GM10248 (cell line): Measurements from ENCODE around the gene SLC13A1.

Experiments used
- CTCF ChIA-PET: fragments of 300-600 bp; sonication (Branson Sonifier 250); formaldehyde crosslinking; extraction: SDS; loops from one replicate; lab custom pipeline; 2021; ENCODE audit warnings: antibody characterized with exemption; lab: Yijun Ruan, JAX
- POLR2A ChIA-PET: fragments of 350-650 bp; sonication (Branson Sonifier 250); formaldehyde crosslinking; extraction: SDS; loops from one replicate; lab custom pipeline; 2020; ENCODE audit warnings: antibody characterized with exemption; lab: Yijun Ruan, JAX
- DNase-seq: peaks from one replicate; pipeline ENCODE4 v3.0.0; 2012; ENCODE audit errors: extremely low spot score
- TF ChIP-seq, protein P1 (sequence below): IDR thresholded peaks from 2 replicates; pipeline ENCODE4 v1.5.1; 2012; ENCODE audit warnings: mild to moderate bottlenecking, low read depth; ENCODE audit errors: extremely low read depth, missing control alignments, control extremely low read depth

Gene SLC13A1, protein sequence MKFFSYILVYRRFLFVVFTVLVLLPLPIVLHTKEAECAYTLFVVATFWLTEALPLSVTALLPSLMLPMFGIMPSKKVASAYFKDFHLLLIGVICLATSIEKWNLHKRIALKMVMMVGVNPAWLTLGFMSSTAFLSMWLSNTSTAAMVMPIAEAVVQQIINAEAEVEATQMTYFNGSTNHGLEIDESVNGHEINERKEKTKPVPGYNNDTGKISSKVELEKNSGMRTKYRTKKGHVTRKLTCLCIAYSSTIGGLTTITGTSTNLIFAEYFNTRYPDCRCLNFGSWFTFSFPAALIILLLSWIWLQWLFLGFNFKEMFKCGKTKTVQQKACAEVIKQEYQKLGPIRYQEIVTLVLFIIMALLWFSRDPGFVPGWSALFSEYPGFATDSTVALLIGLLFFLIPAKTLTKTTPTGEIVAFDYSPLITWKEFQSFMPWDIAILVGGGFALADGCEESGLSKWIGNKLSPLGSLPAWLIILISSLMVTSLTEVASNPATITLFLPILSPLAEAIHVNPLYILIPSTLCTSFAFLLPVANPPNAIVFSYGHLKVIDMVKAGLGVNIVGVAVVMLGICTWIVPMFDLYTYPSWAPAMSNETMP

DNA sequence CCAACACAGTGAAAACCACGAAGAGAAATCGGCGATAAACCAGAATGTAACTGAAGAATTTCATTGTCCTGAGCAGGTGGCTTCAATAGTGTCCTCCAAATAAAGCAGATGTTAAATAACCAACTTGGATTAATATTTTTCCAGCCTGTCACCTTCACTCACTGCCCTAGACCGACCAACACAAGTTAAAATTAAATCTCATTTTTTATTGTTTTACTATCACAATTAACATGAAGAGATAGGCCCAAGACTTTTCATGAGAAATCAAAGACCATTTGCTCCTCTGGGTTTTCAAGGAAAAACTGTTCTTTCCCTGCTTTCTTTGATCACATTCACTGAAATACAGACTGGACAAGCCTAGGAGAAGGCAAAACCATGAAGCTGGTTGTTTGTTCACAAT lies at the start of gene SLC13A1:
SLC13A1 (minus strand) TSS at position 87 of the 400 bp plus-strand sequence; CDS start at position 64, 23 bp downstream.
- DNase-seq: no peak
- TF ChIP-seq, protein P1, sequence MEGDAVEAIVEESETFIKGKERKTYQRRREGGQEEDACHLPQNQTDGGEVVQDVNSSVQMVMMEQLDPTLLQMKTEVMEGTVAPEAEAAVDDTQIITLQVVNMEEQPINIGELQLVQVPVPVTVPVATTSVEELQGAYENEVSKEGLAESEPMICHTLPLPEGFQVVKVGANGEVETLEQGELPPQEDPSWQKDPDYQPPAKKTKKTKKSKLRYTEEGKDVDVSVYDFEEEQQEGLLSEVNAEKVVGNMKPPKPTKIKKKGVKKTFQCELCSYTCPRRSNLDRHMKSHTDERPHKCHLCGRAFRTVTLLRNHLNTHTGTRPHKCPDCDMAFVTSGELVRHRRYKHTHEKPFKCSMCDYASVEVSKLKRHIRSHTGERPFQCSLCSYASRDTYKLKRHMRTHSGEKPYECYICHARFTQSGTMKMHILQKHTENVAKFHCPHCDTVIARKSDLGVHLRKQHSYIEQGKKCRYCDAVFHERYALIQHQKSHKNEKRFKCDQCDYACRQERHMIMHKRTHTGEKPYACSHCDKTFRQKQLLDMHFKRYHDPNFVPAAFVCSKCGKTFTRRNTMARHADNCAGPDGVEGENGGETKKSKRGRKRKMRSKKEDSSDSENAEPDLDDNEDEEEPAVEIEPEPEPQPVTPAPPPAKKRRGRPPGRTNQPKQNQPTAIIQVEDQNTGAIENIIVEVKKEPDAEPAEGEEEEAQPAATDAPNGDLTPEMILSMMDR: no peak
- ChIA-PET CTCF (no interaction called here), POLR2A (no interaction called here)

DNA sequence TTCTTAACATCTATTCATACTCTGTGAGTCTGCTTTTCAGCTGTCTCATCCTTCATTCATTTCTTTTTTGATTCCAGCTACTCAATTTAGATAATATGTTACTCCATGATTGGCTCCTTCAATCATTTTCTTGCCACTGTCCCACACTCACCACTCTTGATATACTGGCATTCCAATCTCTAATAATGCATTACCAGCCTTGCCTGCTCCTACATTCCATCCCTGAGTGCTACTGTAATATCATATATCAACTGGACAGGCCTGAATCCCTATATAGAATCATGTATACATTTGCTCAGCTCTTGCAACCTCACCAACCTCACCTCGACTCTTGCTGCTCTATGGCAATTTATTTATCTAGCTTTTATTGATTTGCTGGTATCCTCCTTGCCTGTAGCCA lies 45.0 kb upstream of the SLC13A1 start:
- TF ChIP-seq, protein P1: no peak
- POLR2A ChIA-PET: no interaction called here
- CTCF ChIA-PET: interaction anchor here (1.2 kb wide), 1 partner anchor 11 kb away, joined by 3 read pairs; no protein-coding TSS in a partner anchor
- DNase-seq: no peak

DNA sequence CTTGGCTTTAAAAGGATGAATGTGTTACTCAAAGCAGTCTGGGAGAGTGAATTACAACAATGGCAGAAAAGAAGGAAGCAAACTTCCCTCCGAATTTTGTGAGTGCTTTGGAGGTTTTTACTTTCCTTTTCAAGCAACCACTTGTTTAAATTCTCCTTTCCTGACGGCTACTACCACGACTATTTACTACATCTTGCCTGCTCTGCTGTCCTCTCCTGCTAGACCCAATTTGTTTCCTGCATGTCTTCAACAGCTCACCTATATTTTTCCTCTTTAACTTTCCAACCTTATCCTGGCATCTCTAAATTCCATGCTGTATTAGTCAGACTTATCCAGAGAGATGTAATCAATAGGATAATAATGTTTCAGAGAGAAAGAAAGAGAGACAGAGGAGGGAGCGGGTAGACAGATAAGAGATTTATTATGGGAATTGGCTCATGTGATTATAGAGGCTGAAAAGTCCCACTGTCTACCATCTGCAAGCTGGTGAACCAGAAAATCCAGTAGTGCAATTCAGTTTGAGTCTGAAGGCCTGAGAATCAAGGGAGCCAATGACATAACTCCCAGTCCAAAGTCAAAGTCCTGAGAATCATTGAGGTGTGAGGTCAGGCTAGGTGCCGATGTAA lies 42.8 kb upstream of the SLC13A1 start:
- ChIA-PET CTCF (no interaction called here), POLR2A (no interaction called here)
- TF ChIP-seq, protein P1: no peak
- DNase-seq: no peak

DNA sequence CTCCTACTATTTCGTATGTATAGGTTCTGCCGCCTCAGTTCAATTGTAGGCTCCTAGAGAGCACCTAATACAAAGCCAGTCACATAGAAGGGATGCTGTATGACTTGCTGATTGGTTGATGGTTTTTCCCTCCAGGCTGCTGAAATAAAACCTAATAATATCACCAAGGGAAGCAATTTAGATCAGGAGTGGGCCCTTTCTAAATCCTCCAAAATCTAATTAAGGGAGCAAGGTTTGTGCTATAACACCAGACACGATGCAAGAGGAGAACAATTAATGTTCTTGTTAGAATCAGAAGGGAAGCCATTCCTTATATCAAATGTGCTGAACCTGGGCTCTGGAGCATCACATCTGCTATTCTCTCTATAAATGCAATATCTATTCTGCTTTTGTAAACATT lies 42.0 kb upstream of the SLC13A1 start:
- DNase-seq: no peak
- CTCF ChIA-PET: no interaction called here
- TF ChIP-seq, protein P1: no peak
- POLR2A ChIA-PET: no interaction called here

DNA sequence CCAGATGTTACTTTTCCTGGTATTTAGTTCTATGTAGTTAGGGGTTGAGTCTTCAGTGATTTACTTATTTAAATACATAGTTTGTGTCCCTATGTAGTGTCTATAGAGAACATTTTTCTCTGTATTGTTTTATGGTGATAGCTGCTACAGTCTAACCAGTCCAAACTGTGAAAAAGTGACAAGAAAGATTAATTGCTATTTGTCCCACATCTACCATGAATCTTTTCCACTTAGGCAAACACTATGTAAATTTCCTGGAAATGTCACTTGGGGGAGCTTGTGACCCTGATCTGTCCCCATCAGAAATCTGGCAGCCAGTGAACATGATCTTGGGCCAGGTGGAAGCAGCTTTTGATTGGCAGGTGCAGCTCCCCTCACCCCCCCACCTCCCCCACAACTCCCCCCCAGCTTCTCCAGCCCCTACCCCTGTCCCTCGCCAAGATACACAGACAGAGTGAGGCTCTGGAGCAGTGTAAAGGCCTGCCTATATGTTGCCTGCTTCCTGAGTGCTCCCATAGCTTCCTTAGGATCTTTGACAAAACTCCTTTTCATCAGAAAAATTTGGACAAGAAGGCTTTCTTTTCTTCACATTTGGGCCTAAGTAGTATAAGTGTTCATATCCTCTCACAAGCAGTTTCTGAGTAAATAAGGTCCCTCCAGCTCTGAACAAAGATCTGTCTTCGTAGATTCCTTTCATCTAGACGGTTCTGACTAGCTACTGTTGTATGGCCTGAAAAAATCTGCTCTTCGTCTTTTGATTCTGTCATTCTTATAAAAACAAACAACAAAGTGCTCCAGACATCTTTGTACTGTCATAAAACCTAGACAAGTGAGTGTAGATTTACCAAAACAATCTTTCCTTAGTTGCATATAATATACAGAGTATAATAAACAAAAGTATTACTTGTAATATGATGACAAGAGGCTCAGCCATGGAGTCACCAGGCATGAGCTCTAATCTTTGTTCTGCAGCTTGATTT lies 31.5 kb upstream of the SLC13A1 start:
- TF ChIP-seq, protein P1: no peak
- POLR2A ChIA-PET: no interaction called here
- CTCF ChIA-PET: interaction anchor here (0.8 to 1.1 kb wide), 3 partner anchors 16 to 25 kb away, joined by 3 read pairs; no protein-coding TSS in a partner anchor
- DNase-seq: no peak
